NCI-H187 treated with DMSO at 0.1 percent for 48 hours (cell line): ENCODE results near the gene ACSM3.
"Not testable (repeated sequence)": the region's sequence is repeated elsewhere in the genome, so short reads cannot be mapped to it uniquely, and the experiment has no call there.

Source experiments
- DNase-seq: peaks from one replicate; lab custom pipeline; 2025; lab: John Stamatoyannopoulos, UW

The ACSM3 gene

DNA sequence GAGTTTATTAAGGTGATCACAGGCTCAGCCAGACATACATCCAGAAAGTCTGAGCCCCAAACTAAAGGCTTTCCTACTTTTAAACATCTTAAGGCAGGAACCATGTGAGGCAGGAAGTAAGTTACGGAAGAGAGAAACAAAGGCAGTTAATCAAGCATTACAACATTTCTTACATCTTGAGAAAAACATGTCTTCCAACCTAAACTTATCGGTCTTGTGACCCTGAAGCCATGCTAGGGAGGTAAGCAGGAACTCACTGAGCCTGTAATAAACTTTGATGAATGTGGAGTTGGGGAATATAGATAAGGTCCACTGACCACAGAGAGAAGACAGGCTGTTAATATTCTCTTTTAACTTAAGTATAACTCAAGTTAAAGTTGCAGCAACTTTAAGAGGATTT, 3.5 kb upstream of the ACSM3 start:
- no peak for DNase-seq

DNA sequence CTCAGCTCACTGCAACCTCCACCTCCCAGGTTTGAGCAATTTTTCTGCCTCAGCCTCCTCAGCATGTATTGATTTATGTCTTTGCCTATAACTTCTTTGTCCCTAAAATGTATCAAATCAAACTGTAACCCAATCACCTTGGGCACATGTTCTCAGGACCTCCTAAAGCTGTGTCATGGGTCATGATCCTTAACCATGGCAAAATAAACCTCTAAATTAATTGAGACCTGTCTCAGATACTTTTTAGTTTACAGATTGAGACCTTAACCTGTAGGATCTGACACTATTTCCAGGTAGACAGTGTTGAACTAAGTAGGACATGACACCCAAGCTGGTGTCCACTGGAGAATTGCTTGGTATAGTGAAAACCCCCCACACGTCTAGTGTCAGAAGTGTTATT, 2.6 kb upstream of the ACSM3 start:
- no peak for DNase-seq

DNA sequence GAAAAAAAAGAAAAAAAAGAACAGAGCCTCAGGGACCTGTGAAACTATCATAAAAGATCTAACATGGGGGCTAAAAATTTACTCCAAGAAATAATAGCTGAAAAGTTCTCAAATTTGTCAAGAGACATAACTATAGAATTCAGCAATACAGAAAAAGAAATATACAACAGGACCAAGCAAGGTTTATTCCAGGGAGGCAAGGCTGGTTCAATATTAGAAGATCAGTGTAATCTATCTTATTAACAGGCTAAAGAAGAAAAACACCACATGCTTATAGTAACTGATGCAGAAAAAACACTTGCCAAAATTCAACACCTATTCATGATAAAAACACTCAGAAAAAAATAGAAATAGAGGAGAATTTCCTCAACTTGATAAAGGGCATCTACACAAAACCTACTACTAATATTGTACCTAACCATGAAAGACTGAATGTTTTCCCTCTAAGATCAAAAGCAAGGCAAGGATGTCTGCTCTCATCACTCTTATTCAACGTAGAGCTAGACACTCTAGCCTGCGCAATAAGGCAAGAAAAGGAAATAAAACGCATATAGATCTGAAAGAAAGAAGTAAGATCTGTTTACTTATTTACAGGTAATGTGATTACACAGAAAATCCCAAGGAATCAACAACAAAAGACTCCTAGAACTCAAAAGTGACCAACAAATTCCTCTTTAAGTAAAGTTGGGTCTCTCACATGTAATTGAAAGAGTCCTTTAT, 1.2 kb upstream of the ACSM3 start:
- no peak for DNase-seq

DNA sequence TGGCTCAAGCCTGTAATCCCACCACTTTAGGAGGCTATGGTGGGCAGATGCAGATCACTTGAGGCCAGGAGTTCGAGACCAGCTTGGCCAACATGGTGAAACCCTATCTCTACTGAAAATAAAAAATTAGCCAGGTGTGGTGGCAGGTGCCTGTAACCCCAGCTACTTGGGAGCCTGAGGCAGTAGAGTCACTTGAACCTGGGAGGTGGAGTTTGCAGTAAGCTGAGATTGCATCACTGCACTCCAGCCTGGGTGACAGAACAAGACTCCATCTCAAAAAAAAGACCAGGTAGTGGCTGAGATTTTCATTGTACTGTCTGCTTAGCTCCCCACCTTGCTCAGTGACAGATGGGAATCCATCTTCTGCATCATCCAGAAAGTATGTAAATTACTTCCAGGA, 634 bp downstream of the ACSM3 start:
- not testable (repeated sequence) for DNase-seq

DNA sequence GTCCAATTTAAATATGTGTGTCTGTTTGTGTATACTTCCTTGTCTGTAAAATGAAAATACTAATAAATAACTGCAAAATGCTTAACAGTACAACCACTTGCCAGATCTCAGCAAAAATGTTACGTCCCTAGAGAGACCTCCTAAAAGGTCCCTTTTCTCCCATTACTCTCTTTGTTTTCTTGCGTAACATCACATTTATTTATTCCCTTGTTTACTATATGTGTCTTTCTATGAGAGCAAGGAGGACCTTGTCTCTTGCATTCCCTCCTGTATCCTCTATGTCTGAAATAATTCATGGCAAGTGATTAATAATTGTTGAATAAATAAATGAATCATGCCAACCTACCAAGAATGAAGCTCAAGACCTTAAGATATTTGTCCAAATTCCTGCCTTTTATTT, 1.9 kb downstream of the ACSM3 start:
- no peak for DNase-seq

DNA sequence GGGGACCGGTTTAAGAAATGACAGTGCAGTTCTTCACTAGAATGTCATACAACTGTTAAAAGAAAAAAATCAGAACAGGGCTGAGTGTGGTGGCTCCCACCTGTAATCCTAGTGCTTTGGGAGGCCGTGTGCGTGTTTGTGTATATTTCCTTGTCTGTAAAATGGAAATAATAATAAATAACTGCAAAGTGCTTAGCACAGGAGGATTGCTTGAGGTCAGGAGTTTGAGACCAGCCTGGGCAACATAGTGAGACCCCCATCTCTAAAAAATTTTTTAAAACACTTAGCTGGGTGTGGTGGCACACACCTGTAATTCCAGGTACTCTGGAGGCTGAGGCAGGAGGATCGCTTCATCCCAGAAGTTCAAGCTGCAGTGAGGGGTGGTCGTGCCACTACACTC, 2.5 kb downstream of the ACSM3 start:
- DNase-seq: no peak

DNA sequence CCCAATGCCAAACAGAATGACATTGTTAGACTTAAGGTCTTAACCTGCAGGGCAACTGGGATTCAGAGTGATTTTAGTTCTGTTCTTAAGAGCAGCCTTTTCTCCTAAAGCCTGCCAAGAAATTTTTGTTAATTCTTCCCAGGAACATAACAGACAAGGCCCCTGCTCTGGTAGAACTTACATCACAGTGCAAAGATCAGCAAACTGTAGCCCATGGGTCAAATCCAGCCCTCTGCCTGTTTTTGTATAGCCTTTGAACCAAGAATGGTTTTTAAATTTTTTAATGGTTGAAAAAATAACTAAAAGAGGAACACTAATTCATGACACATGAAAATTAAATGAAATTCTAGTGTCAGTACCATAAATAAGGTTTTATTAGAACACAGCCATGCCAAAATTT, 3.8 kb downstream of the ACSM3 start:
- DNase-seq: no peak

DNA sequence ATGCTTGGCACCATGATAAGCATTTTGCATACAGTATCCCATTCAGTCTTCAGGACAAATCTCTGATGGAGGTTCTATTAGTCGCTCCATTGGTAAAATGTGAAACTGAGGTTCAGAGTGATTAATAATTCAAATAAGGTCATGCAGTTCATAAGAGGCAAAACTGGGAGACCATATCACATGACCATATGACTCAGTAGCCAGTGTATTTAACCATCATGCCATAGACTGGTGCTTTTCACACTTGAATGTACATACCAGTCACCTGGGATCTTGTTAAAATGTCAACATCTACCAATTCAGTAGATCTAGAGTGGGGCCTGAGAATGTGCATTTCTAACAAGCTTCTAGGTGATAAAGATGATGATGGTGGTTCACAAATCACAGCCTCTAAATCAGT, 4.3 kb downstream of the ACSM3 start:
- DNase-seq: no peak

DNA sequence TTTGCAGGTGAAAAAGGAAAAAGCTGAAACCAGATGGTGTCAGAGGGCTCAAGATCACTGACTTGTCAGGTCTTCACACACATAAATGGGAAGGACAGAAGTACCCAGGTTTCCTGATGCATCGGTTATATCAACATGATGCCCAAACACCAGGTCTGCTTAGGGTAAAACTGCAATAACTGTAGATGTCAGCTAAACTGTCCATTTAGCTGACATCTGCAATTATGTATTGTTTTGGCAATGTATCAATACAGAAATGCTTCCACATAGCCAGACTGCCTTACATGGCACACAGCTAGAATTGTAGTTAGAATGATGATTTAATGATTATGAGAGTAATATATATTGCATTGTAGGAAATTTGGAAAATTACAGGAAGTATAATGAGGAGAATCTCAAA, 5.0 kb downstream of the ACSM3 start:
- no peak for DNase-seq

DNA sequence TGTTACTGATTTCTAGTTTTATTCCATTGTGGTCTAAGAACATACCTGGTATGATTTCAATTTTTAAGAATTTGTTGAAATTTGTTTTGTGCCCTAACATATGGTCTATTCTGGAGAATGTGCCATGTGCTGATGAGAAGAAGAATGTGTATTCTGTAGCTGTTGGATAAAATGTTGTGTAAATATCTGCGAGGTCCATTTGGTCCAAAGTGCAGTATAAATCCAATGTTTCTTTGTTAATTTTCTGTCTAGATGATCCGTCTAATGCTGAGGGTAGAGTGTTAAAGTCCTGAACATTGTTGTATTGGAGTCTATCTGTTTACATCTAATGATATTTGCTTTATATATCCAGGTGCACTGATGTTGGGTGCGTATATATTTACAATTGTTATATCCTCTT, 9.9 kb downstream of the ACSM3 start:
- no peak for DNase-seq

DNA sequence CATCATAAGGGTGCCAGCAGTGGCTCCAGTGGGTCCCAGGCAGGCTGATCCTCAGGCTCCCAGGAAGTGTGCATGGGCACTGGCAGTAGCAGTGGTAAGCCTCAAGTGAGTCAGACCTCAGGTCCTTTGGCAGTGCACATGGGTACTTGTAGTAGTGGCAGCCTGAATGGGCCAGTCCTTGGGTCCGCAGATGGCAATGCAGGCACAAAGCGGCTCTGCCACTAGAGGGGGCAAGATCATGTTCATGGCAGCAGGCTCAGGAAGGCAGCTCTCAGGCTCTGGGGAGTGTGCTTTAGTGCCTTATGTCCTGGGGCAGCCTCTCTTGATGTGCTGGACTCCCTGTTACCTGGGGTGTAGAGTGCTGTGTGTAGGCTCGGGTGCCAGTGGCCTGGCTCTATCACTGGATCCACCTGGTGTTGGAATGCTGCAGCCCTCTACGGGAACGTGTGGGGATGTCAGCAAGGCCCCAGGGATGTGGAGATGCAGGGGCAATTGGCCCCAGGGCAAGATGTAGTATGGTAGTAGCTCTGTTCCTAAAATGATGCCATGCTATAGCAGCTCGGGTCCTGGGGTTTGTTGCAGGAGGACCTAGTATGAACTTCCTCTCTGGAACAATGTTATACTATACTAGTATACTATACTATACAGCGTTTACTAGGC, 11.0 kb downstream of the ACSM3 start:
- DNase-seq: no peak

DNA sequence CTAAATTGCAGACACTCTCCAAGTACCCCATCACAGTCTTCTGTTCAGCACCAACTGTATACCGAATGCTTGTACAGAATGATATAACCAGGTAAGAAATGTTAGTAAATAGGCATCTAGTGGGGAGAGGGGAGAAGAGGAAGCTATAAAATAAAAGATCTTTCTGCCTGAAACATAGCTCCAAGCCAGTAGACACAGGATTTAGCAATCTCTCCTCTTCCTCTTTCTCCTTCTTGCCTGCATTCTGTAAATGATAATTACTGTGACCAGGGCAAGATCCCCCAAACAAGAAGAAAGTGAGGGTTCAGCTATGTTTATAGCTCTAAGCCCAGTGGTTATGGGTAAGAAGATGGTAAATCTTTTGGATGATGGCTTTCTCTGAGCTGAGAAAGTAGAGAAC, 17.9 kb downstream of the ACSM3 start:
- no peak for DNase-seq

DNA sequence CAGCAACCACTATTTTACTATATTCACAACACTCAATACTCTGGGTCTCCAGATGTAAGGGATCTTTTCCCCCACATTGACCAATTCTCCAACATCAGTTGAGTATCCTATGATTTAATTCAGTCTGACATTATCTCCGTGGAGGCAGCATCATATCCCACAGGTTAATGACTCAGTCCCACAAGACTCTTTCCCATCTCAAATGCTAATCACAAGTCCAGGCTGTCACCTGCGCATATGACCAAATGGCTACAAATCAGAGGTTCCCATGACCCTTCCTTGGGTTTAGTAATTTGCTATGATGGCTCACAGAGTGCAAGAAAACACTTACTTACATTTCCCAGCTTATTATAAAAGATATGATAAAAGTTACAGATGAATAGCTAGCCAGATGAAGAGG, 18.7 kb downstream of the ACSM3 start:
- DNase-seq: no peak

DNA sequence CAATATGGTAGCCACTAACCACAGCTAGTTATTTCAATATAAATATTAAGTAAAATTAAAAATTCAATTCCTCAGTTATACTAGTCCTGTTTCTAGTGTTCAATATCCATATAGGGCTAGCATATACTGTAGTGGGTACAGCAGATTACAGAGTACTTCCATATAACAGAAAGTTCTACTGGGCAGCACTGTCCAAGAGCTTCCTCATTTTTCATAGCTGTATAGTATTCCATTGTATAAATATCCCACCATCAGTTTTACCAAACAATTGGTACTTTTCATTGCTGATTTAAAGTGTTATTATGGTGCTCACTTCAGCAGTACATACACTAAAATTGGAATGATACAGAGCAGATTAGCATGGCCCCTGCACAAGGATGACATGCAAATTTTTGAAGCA, 20.4 kb downstream of the ACSM3 start:
- no peak for DNase-seq

DNA sequence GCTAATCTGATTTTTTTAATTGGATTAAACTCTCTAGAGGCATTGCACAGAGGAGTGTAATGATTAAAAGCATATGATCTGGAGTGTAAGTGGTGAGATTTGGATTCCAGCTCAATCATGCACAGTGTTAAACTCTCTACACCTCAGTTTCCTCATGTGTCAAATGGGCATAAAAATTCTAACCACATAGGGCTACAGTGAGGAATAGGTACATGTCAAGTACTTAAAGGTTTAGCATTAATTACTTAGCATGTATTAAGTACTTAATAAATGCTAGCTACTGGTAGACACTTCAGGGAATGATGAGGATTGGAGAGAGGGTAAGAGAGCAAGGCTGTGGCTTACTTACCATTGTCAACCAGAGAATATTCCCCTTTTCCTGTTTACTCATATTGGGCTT, 25.3 kb downstream of the ACSM3 start:
- DNase-seq: no peak

DNA sequence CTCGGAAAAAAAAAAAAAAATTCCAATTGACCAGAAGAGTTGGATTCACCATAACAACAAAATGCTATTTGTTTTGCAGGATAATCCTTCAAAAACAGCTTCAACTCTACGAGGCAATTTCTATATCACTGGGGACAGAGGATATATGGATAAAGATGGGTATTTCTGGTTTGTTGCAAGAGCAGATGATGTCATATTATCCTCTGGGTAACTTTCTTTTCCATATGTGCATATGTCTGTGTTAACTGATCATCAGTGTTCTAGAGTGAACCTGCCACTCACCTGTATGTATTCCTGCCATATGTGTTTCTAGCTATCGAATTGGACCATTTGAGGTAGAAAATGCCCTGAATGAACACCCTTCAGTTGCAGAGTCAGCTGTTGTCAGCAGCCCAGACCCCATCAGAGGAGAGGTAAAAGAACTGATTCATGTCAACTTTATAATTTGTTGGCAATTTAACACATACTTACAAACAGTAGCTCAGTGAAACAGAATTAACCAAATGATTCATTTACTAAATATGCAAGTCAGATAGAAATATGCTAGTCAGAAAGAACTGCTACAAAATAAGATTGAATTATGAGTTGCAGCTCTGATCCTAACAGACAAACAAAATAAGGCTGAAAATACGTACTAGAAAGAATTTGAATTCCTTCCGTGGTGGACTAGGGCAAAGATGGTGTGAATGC, 28.3 kb downstream of the ACSM3 start:
- DNase-seq: no peak

DNA sequence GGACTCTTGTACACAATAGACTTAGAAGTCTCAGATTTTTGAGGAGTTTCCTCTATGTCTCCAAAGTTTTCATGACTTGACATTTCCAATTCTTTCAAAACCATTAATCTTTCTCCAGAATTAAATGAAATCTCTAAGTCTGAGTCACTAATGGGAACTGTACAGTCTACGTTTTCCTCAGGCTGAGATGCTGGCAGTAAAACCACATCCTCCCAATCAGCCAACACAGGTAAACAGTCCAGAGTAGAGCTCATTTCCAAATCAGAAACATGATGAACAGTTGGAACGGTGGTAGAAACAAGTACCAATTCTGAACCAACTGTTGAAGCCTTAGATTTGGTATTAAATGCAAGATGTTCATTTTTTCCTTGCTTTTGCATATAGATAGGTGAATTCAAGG, 34.5 kb downstream of the ACSM3 start:
- no peak for DNase-seq

DNA sequence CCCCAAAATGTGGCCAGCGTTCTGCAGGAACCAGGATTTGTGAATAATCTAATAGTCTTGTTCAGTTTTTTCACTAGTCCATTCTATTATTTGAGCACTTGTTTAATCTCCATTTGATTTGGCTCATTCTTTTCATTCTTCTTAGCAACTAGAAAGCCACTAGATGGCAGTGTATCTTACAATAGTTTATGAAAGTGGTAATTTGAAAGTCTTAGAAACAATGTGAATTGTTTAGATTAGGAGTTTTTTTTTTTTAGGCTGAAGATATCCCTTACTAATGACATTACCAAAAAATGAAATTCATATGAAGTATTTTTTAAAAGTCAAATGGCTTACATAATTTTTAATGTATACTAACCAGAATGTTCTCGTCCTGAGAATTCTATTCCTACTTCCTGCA, 35.8 kb downstream of the ACSM3 start:
- DNase-seq: no peak

DNA sequence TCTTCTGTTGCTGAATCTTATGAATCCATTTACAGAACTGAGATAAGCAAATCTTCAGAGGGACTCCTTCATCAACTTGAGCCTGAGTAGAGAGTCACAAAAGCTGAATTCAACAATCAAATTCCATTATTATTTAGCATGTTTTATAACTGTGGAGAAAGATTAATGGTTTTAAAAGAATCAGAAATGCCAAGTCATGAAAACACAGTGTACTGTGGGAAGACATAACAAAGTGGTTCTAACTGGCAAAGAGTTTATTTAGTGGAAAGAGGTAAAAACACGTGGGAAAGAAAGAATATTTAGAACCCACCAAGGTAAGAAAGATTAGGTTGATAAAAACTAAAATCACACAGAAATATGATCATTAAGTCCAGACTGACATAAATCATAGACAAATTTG, 37.5 kb downstream of the ACSM3 start:
- DNase-seq: no peak

DNA sequence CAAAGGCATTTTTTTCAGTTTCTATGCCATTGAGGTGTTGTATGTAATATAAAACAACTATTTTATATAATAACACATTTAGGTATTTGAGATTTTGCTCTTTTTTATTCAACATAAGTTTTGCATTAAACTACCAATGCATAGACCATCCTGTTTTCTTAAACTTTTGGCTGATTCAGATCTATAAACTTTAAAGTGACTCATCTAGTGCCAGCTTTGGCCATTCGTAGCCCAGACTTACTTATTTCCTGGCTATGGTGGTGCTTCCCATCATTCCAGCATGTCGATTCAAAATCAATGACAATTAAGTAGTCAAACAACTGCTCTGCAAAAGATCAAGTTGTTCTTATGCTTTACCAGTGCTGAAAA, 39.4 kb downstream of the ACSM3 start:
- no peak for DNase-seq

DNA sequence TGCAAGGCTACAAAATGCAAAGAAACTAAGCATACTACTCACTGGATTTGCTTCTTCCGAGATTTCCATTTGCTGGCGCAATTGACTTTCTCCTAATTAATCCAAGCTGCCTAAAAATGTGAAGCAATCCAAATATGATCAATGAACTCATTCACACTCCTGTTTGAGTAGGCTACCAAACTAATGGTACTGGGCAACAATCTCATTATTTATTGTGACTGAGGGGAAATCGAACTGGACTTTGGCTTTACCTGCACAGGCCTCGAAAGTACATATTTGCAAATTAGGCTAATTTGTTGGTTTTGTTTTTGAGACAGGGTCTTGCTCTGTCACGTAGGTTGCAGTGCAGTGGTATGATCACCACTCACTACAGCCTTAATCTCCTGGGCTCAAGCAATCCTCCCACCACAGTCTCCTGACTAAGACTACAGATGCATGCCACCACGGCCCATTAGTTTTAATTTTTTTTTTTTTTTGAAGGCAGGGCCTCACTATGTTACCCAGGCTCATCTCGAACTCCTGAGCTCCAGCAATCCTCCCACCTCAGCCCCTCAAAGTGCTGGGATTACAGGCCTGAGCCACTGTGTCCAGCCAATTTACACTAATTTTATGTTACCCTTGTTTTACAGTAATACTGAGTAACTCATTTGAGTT, 39.9 kb downstream of the ACSM3 start:
- no peak for DNase-seq

DNA sequence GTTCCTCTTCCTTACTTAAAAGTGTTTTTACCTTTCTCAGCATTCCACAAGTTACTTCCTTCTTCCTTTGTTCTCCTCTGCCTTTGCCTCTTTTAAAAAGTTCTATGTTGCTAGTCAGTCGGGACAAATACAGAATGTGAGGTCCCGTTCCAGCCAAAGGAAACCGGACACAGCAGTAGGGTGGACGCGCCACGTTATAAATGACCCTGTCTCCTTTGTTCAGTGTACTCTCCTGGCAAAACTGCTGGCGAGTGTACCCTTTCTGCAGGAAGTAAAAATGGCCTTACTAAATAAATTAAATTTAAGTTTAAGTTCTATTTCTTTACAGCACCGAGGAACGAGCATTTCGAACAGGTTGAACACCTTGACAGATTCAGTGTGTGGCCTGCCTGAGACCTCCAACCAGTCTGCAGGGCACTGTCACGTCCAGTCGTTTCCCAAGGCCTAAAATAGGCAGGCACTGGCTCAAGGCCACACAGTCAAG, 41.9 kb downstream of the ACSM3 start:
- not testable (repeated sequence) for DNase-seq
